Measurements from ENCODE around the gene ATP2C2. TPM values are rescaled to one million over a fixed set of nuclear protein-coding genes. Genes with fewer than 3 reads are reported as not detected.

ATP2C2 gene, protein sequence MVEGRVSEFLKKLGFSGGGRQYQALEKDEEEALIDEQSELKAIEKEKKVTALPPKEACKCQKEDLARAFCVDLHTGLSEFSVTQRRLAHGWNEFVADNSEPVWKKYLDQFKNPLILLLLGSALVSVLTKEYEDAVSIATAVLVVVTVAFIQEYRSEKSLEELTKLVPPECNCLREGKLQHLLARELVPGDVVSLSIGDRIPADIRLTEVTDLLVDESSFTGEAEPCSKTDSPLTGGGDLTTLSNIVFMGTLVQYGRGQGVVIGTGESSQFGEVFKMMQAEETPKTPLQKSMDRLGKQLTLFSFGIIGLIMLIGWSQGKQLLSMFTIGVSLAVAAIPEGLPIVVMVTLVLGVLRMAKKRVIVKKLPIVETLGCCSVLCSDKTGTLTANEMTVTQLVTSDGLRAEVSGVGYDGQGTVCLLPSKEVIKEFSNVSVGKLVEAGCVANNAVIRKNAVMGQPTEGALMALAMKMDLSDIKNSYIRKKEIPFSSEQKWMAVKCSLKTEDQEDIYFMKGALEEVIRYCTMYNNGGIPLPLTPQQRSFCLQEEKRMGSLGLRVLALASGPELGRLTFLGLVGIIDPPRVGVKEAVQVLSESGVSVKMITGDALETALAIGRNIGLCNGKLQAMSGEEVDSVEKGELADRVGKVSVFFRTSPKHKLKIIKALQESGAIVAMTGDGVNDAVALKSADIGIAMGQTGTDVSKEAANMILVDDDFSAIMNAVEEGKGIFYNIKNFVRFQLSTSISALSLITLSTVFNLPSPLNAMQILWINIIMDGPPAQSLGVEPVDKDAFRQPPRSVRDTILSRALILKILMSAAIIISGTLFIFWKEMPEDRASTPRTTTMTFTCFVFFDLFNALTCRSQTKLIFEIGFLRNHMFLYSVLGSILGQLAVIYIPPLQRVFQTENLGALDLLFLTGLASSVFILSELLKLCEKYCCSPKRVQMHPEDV
- 0.67 TPM for total RNA-seq (2021; ENCODE audit: unreplicated experiment)
- polyA plus RNA-seq (2012; ENCODE audit: insufficient read length), result 0.15 TPM
- Bru-seq, nascent RNA, result percentile 17 among the genes with signal in this experiment
- percentile 15 among the genes with signal in this experiment for BruChase-seq, experiment 1, labeled RNA remaining after a 2-hour chase
- percentile 14 among the genes with signal in this experiment for BruChase-seq, experiment 2, labeled RNA remaining after a 6-hour chase
- long read RNA-seq, result 0 reads

DNA sequence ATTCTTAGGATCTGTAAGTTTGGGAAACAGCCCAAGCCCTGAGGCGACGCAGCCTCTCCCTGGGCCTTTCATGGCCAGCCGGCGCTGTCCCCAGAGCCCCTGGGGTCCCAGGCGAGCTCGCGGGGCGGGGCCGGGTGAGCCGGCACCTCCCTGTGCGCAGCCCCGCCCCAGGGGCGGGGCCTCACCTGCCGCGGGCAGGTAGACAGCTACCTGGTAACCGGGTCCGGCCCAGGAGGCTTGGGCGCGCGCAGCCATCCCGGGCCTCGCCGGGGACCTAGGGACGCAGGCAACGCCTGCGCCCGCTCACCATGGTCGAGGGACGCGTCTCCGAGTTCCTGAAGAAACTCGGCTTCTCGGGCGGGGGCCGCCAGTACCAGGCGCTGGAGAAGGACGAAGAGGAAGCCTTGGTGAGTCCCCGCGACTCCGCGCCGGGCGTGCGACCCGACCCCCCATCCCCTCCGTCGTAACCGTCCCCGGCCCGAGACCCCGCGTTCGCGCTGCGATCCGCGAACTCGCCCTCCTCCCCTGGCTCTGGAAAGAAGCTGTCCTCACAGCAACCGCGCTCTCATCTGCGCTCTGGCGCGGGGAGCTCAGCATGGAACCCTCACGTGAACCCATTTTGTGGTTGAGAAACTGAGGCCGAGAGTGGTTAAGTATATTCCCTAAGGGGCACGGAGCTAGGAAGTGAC, at the start of gene ATP2C2:
ATP2C2 (plus strand) TSS at position 231 of the 689 bp plus-strand sequence; CDS start at position 309, 78 bp downstream.
- Histone ChIP-seq H3K27ac (ENCODE audit: low read length) (no peak within 1 kb of the TSS), H3K4me1 (ENCODE audit: control insufficient read depth, insufficient read depth, low read length) (0 out of 2 replicates have a peak, but pooled peaks cover 4% of the 10 kb centered on the region), H3K36me3 (ENCODE audit: control insufficient read depth, insufficient read depth, low read length) (peaks cover 2% of the 10 kb centered on the region; the same call in 1 of the 2 replicates), H3K4me3 (ENCODE audit: low read depth in 2 of 2, low read length in 2 of 2) (peak within 1 kb of the TSS; percentile 24 to 29), H3K27me3 (ENCODE audit: control insufficient read depth, insufficient read depth, low read length) (peaks cover 7% of the 10 kb centered on the region; the same call in 1 of the 2 replicates), H3K9me3 (ENCODE audit: control insufficient read depth, insufficient read depth, low read depth, low read length) (no peaks in the 10 kb centered on the region)
- TF ChIP-seq, protein P1, sequence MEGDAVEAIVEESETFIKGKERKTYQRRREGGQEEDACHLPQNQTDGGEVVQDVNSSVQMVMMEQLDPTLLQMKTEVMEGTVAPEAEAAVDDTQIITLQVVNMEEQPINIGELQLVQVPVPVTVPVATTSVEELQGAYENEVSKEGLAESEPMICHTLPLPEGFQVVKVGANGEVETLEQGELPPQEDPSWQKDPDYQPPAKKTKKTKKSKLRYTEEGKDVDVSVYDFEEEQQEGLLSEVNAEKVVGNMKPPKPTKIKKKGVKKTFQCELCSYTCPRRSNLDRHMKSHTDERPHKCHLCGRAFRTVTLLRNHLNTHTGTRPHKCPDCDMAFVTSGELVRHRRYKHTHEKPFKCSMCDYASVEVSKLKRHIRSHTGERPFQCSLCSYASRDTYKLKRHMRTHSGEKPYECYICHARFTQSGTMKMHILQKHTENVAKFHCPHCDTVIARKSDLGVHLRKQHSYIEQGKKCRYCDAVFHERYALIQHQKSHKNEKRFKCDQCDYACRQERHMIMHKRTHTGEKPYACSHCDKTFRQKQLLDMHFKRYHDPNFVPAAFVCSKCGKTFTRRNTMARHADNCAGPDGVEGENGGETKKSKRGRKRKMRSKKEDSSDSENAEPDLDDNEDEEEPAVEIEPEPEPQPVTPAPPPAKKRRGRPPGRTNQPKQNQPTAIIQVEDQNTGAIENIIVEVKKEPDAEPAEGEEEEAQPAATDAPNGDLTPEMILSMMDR (IDR thresholded peaks at IDR 0.05), result no peak
- TF ChIP-seq, protein P2, sequence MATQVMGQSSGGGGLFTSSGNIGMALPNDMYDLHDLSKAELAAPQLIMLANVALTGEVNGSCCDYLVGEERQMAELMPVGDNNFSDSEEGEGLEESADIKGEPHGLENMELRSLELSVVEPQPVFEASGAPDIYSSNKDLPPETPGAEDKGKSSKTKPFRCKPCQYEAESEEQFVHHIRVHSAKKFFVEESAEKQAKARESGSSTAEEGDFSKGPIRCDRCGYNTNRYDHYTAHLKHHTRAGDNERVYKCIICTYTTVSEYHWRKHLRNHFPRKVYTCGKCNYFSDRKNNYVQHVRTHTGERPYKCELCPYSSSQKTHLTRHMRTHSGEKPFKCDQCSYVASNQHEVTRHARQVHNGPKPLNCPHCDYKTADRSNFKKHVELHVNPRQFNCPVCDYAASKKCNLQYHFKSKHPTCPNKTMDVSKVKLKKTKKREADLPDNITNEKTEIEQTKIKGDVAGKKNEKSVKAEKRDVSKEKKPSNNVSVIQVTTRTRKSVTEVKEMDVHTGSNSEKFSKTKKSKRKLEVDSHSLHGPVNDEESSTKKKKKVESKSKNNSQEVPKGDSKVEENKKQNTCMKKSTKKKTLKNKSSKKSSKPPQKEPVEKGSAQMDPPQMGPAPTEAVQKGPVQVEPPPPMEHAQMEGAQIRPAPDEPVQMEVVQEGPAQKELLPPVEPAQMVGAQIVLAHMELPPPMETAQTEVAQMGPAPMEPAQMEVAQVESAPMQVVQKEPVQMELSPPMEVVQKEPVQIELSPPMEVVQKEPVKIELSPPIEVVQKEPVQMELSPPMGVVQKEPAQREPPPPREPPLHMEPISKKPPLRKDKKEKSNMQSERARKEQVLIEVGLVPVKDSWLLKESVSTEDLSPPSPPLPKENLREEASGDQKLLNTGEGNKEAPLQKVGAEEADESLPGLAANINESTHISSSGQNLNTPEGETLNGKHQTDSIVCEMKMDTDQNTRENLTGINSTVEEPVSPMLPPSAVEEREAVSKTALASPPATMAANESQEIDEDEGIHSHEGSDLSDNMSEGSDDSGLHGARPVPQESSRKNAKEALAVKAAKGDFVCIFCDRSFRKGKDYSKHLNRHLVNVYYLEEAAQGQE (IDR thresholded peaks at IDR 0.05; ENCODE audit: insufficient read depth in 1 of 2, low read depth in 2 of 2, low read length in 1 of 2), result no peak
- TF ChIP-seq SIN3A (IDR thresholded peaks at IDR 0.05; ENCODE audit: borderline replicate concordance, insufficient read depth, low read depth, low read length) (no peak), POLR2AphosphoS5 (IDR thresholded peaks at IDR 0.05; ENCODE audit: low read depth, low read length) (no peak), TCF7L2 (IDR thresholded peaks at IDR 0.05; ENCODE audit: low read depth, low read length) (no peak)
- ATAC-seq (peak; percentile 60), DNase-seq (ENCODE audit: low read depth, low spot score) (no peak)
- in situ Hi-C loops (cut with HindIII; ENCODE audit: low pct_unique_long_range_greater_than_20kb, low sequenced_read_pairs), result no loop called here
- intact Hi-C loops (cut with micrococcal nuclease; ENCODE audit: unreplicated experiment), result no loop called here
- CTCF ChIA-PET, result interaction anchor here (1.2 kb wide), 1 partner anchor 182 kb away, joined by 3 read pairs; the partner anchor contains the start of gene TAF1C
- POLR2A ChIA-PET, result no interaction called here
- no TSS peak for BruUV-seq (replicated peaks)

DNA sequence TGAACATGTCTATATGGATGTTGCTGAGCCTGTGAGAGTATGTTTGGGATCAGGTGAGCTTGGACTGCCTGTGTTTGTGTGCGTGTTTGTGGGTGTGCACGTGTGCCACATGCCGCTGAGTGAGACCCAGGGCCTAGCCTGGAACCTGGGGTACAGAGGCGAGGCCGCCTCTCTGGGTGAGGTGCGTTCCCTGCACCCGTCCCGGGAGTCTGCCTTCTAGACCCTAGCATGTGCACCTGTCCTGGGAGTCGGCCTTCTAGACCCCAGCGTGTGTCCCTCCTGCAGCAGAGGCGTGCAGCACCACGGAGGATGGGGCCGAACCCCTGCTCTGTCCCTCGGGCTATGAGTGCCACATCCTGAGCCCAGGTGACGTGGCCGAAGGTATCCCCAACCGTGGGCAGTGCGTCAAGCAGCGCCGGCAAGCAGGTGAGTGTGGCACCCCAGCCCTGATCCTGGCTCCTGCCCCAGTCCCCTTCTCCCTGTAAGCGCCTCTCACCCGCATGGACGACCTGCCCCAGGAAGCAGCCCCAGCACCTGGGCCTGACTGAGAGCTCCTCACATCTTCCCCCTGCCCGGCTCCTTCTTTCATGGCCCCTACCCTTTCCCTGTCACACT, 49.1 kb upstream of the ATP2C2 start:
- Histone ChIP-seq H3K36me3 (ENCODE audit: control insufficient read depth, insufficient read depth, low read length) (no peaks in the 10 kb centered on the region), H3K4me1 (ENCODE audit: control insufficient read depth, insufficient read depth, low read length) (no peaks in the 10 kb centered on the region), H3K9me3 (ENCODE audit: control insufficient read depth, insufficient read depth, low read depth, low read length) (no peaks in the 10 kb centered on the region), H3K4me3 (ENCODE audit: low read depth in 2 of 2, low read length in 2 of 2) (no peak overlapping the region), H3K27ac (ENCODE audit: low read length) (no peak overlapping the region), H3K27me3 (ENCODE audit: control insufficient read depth, insufficient read depth, low read length) (no peaks in the 10 kb centered on the region)
- POLR2A ChIA-PET, result no interaction called here
- ATAC-seq (no peak), DNase-seq (ENCODE audit: low read depth, low spot score) (no peak)
- CTCF ChIA-PET, result no interaction called here
- in situ Hi-C loops (cut with HindIII; ENCODE audit: low pct_unique_long_range_greater_than_20kb, low sequenced_read_pairs) (no loop called here), intact Hi-C loops (cut with micrococcal nuclease; ENCODE audit: unreplicated experiment) (no loop called here)
- BruUV-seq (replicated peaks), result no TSS peak
- TF ChIP-seq SIN3A (IDR thresholded peaks at IDR 0.05; ENCODE audit: borderline replicate concordance, insufficient read depth, low read depth, low read length), result no peak
- TF ChIP-seq, protein P1 (IDR thresholded peaks at IDR 0.05), result no peak
- TF ChIP-seq POLR2AphosphoS5 (IDR thresholded peaks at IDR 0.05; ENCODE audit: low read depth, low read length), result no peak
- TF ChIP-seq, protein P2 (IDR thresholded peaks at IDR 0.05; ENCODE audit: insufficient read depth in 1 of 2, low read depth in 2 of 2, low read length in 1 of 2), result no peak
- no peak for TF ChIP-seq TCF7L2 (IDR thresholded peaks at IDR 0.05; ENCODE audit: low read depth, low read length)

Measured in Panc1 (cell line).